Activated naive CD4-positive, alpha-beta T cell (primary cell): ENCODE measurements around the gene TPH2.

Source experiments
- DNase-seq, 4 experiments: peaks; one replicate each; lab custom pipeline; 2025; lab: John Stamatoyannopoulos, UW

TPH2 gene

GRCh38 chr12:71958993-71959578 lies 20.4 kb downstream of the TPH2 start:
- DNase-seq = no peak

- no peak for DNase-seq
These were observed 28.6 kb downstream of the TPH2 start for GRCh38 chr12:71967211-71967610.

- no peak for DNase-seq
These were observed 30.7 kb downstream of the TPH2 start for GRCh38 chr12:71969330-71969729.

GRCh38 chr12:71970031-71970430 lies 31.4 kb downstream of the TPH2 start:
- DNase-seq = no peak

GRCh38 chr12:71972441-71973074 lies 33.9 kb downstream of the TPH2 start:
- no peak for DNase-seq

- DNase-seq = no peak
These were observed 35.0 kb downstream of the TPH2 start for GRCh38 chr12:71973687-71974086.

- no peak for DNase-seq
These were observed 41.9 kb downstream of the TPH2 start for GRCh38 chr12:71980538-71980937.

- DNase-seq = no peak
These were observed 42.5 kb downstream of the TPH2 start for GRCh38 chr12:71981149-71981548.

GRCh38 chr12:71994715-71995114 lies 56.1 kb downstream of the TPH2 start:
- DNase-seq = no peak

GRCh38 chr12:71999795-72000194 lies 61.1 kb downstream of the TPH2 start:
- no peak for DNase-seq

GRCh38 chr12:72000969-72001648 lies 62.5 kb downstream of the TPH2 start:
- no peak for DNase-seq

GRCh38 chr12:72006766-72007165 lies 68.1 kb downstream of the TPH2 start:
- DNase-seq = no peak

GRCh38 chr12:72010356-72010755 lies 71.7 kb downstream of the TPH2 start:
- DNase-seq = no peak

- DNase-seq = no peak
These were observed 72.7 kb downstream of the TPH2 start for GRCh38 chr12:72011374-72011773.

GRCh38 chr12:72012874-72013273 lies 74.2 kb downstream of the TPH2 start:
- DNase-seq = no peak

- DNase-seq = no peak
These were observed 77.2 kb downstream of the TPH2 start for GRCh38 chr12:72015895-72016294.

GRCh38 chr12:72017054-72017651 lies 78.5 kb downstream of the TPH2 start:
- peak; percentile 1 to 24 (median 6) for DNase-seq

- no peak for DNase-seq
These were observed 79.4 kb downstream of the TPH2 start for GRCh38 chr12:72018036-72018435.

- DNase-seq = no peak
These were observed 86.0 kb downstream of the TPH2 start for GRCh38 chr12:72024613-72025012.

- DNase-seq = no peak
These were observed 86.9 kb downstream of the TPH2 start for GRCh38 chr12:72025524-72025923.

GRCh38 chr12:72028966-72029365 lies 90.3 kb downstream of the TPH2 start:
- no peak for DNase-seq

- no peak for DNase-seq
These were observed 91.6 kb downstream of the TPH2 start for GRCh38 chr12:72030277-72030676.

- DNase-seq = no peak
These were observed 92.4 kb downstream of the TPH2 start for GRCh38 chr12:72031066-72031465.
